ENCODE results near the gene LARP4B. TPM values are rescaled to one million over a fixed set of nuclear protein-coding genes. Genes with fewer than 3 reads are reported as not detected.

The LARP4B gene
- total and polyA plus RNA-seq, 2 donors (not counting 3 experiments of a cell fraction or from before 2014, with no cell fraction given), result 27.4 to 101 TPM

- Histone ChIP-seq H3K9me3 (replicated peaks; ENCODE audit: control insufficient read depth, insufficient read depth, low read length) (no peaks in the 10 kb centered on the region), H3K27ac (ENCODE audit: insufficient read depth, low read depth, low read length) (no peak overlapping the region), H3K79me2 (ENCODE audit: control insufficient read depth, insufficient read depth, low read length) (peaks cover 96% of the 10 kb centered on the region), H3K36me3 (ENCODE audit: control insufficient read depth in 2 of 2, extremely low read depth in 1 of 2, insufficient read depth in 2 of 2, low read length in 2 of 2) (peaks cover 0 to 5% of the 10 kb centered on the region in 2 experiments), H3K9ac (replicated peaks; ENCODE audit: extremely low read depth, insufficient read depth, low read length) (no peak overlapping the region), H4K20me1 (replicated peaks; ENCODE audit: control insufficient read depth, extremely low read depth, insufficient read depth, low read length) (peaks cover 3% of the 10 kb centered on the region), H3K27me3 (ENCODE audit: control insufficient read depth in 2 of 2, insufficient read depth in 2 of 2, low read length in 2 of 2) (no peaks in the 10 kb centered on the region), H3K4me3 (replicated peaks in 1 of 3; ENCODE audit: insufficient read depth in 1 of 3, low read depth in 1 of 3, low read length in 3 of 3) (no peak overlapping the region), H3K4me2 (ENCODE audit: insufficient read depth, low read length) (no peak overlapping the region), H2AFZ (ENCODE audit: low read depth, low read length) (no peak overlapping the region), H3K9me1 (replicated peaks; ENCODE audit: control insufficient read depth, extremely low read depth, insufficient read depth, low read length) (no peaks in the 10 kb centered on the region), H3K4me1 (ENCODE audit: control insufficient read depth, extremely low read depth, insufficient read depth, low read length) (no peaks in the 10 kb centered on the region)
- no peak for DNase-seq (ENCODE audit: low read depth, low spot score)
- no TSS peak for BruUV-seq (replicated peaks)
- ChIA-PET POLR2A (no interaction called here), CTCF (no interaction called here)
- intact Hi-C loops (cut with micrococcal nuclease) (no loop called here), dilution Hi-C loops (cut with MboI; ENCODE audit: extremely low pct_ligation_motif_present, low sequenced_read_pairs) (no loop called here)
- FAIRE-seq, result no peak
- no peak for TF ChIP-seq POLR2A (IDR thresholded peaks at IDR 0.05; ENCODE audit: low read depth, low read length)
- TF ChIP-seq EZH2 (IDR thresholded peaks at IDR 0.05; ENCODE audit: borderline replicate concordance, low read depth, low read length, severe bottlenecking), result no peak
- no peak for TF ChIP-seq MAX (IDR thresholded peaks at IDR 0.05; ENCODE audit: insufficient read depth, insufficient read length)
- TF ChIP-seq, protein P1, sequence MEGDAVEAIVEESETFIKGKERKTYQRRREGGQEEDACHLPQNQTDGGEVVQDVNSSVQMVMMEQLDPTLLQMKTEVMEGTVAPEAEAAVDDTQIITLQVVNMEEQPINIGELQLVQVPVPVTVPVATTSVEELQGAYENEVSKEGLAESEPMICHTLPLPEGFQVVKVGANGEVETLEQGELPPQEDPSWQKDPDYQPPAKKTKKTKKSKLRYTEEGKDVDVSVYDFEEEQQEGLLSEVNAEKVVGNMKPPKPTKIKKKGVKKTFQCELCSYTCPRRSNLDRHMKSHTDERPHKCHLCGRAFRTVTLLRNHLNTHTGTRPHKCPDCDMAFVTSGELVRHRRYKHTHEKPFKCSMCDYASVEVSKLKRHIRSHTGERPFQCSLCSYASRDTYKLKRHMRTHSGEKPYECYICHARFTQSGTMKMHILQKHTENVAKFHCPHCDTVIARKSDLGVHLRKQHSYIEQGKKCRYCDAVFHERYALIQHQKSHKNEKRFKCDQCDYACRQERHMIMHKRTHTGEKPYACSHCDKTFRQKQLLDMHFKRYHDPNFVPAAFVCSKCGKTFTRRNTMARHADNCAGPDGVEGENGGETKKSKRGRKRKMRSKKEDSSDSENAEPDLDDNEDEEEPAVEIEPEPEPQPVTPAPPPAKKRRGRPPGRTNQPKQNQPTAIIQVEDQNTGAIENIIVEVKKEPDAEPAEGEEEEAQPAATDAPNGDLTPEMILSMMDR (IDR thresholded peaks at IDR 0.05; ENCODE audit: extremely low read depth in 1 of 2, insufficient read depth in 1 of 2, low read depth in 1 of 2, low read length in 2 of 2), result no peak
- no peak for TF ChIP-seq FOS (IDR thresholded peaks at IDR 0.05; ENCODE audit: borderline replicate concordance, insufficient read depth, low read length)
- no peak for TF ChIP-seq GATA2 (IDR thresholded peaks at IDR 0.05; ENCODE audit: insufficient read depth, insufficient read length, low read depth, low read length)
- no peak for TF ChIP-seq POLR2AphosphoS5 (IDR thresholded peaks at IDR 0.05; ENCODE audit: insufficient read depth, low read depth, low read length)
- TF ChIP-seq MYC (IDR thresholded peaks at IDR 0.05; ENCODE audit: low read depth, low read length), result no peak
- no peak for TF ChIP-seq JUN (IDR thresholded peaks at IDR 0.05; ENCODE audit: borderline replicate concordance, insufficient read depth, insufficient read length, low read depth)
These were observed 9.8 kb downstream of the LARP4B start for GRCh38 chr10:921471-922414.

Data from endothelial cell of umbilical vein (primary cell).